Nephron progenitor cell (in vitro differentiated cells): ENCODE data around the gene TNRC6C.
A peak's percentile ranks its signal among the peaks of the same experiment; 100 is the strongest.
"Not testable (repeated sequence)": the region's sequence is repeated elsewhere in the genome, so short reads cannot be mapped to it uniquely, and the experiment has no call there.

Source experiments
- DNase-seq: peaks from one replicate; pipeline ENCODE4 v3.0.0; 2021
- H3K27ac Mint-ChIP-seq: 2 replicates; pipeline ENCODE4 v1.8.0; 2021; ENCODE audit warnings: mild to moderate bottlenecking, moderate library complexity, mixed read lengths
- H3K27me3 Mint-ChIP-seq: 2 replicates; pipeline ENCODE4 v1.8.0; 2021; ENCODE audit warnings: mild to moderate bottlenecking, low read depth, mixed read lengths; ENCODE audit not compliant: poor library complexity
- H3K36me3 Mint-ChIP-seq: 2 replicates; pipeline ENCODE4 v1.8.0; 2021; ENCODE audit warnings: low read depth, mixed read lengths
- H3K4me1 Mint-ChIP-seq: 2 replicates; pipeline ENCODE4 v1.8.0; 2021; ENCODE audit warnings: mixed read lengths
- H3K4me3 Mint-ChIP-seq: 2 replicates; pipeline ENCODE4 v1.8.0; 2021; ENCODE audit warnings: mild to moderate bottlenecking, moderate library complexity, mixed read lengths
- H3K9me3 Mint-ChIP-seq: 2 replicates; pipeline ENCODE4 v1.8.0; 2021; ENCODE audit warnings: mild to moderate bottlenecking, moderate library complexity, mixed read lengths
- TF ChIP-seq, protein P1 (sequence below): fragments of 200-600 bp; sonication (generic); IDR thresholded peaks from 2 replicates; pipeline ENCODE4 v1.5.0; 2021; ENCODE audit warnings: antibody characterized with exemption

TNRC6C gene

GRCh38 chr17:78064708-78065107 lies 106.2 kb downstream of the TNRC6C start:
- Mint-ChIP-seq H3K27me3 (no peaks in the 10 kb centered on the region), H3K9me3 (no peaks in the 10 kb centered on the region), H3K4me1 (no peaks in the 10 kb centered on the region), H3K27ac (no peak overlapping the region), H3K4me3 (no peak overlapping the region), H3K36me3 (peaks cover 21% of the 10 kb centered on the region)
- TF ChIP-seq, protein P1, sequence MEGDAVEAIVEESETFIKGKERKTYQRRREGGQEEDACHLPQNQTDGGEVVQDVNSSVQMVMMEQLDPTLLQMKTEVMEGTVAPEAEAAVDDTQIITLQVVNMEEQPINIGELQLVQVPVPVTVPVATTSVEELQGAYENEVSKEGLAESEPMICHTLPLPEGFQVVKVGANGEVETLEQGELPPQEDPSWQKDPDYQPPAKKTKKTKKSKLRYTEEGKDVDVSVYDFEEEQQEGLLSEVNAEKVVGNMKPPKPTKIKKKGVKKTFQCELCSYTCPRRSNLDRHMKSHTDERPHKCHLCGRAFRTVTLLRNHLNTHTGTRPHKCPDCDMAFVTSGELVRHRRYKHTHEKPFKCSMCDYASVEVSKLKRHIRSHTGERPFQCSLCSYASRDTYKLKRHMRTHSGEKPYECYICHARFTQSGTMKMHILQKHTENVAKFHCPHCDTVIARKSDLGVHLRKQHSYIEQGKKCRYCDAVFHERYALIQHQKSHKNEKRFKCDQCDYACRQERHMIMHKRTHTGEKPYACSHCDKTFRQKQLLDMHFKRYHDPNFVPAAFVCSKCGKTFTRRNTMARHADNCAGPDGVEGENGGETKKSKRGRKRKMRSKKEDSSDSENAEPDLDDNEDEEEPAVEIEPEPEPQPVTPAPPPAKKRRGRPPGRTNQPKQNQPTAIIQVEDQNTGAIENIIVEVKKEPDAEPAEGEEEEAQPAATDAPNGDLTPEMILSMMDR = no peak
- DNase-seq = no peak

DNA sequence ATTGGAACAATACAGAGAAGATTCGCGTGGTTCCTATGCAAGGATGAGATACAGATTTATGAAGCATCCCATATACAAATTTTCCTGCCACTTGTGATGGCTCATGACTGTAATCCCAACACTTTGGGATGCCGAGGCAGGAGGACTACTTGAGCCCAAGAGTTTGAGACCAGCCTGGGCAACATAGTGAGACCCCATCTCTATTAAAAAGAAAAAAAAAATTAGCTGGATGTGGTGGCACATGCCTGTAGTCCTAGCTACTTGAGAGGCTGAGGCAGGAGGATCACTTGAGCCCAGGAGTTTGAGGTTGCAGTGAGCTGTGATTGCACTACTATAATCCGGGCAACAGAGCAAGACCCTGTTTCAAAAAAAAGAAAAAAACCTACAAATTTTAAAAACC lies 108.5 kb downstream of the TNRC6C start:
- H3K9me3 Mint-ChIP-seq = not testable (repeated sequence)

GRCh38 chr17:78069695-78070094 lies 111.2 kb downstream of the TNRC6C start:
- no peak overlapping the region for H3K27ac Mint-ChIP-seq

More for the DNA sequence above, 108.5 kb downstream of the TNRC6C start:
- DNase-seq, H3K27ac Mint-ChIP-seq, H3K4me3 Mint-ChIP-seq, H3K4me1 Mint-ChIP-seq, H3K27me3 Mint-ChIP-seq: not testable (repeated sequence)
- H3K36me3 Mint-ChIP-seq = peaks cover 42% of the 10 kb centered on the region

DNA sequence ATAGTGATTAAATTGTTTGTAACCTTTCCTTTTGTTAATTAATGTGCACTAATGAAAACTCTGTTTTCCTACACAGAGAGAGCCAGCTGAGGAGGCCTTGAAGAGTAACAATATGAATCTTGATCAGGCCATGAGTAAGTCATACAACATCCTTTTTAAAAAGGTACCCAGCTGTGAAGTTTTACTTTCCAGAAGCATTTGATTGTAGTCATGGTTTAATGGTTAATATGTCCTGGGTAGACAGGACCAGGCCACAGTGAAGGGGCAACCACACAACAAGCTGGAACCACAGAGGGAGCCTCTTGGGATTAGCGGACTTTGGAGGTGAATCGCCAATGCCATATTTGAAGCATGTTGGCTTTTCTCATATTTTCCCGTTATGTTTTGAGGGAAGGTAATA lies 114.5 kb downstream of the TNRC6C start:
- TF ChIP-seq, protein P1 = no peak
- Mint-ChIP-seq H3K27ac (no peak overlapping the region), H3K4me1 (no peaks in the 10 kb centered on the region), H3K4me3 (no peak overlapping the region), H3K9me3 (no peaks in the 10 kb centered on the region), H3K36me3 (peaks cover 79% of the 10 kb centered on the region), H3K27me3 (no peaks in the 10 kb centered on the region)
- no peak for DNase-seq

More at GRCh38 chr17:78069695-78070094, 111.2 kb downstream of the TNRC6C start:
- H3K9me3 Mint-ChIP-seq = no peaks in the 10 kb centered on the region
- H3K4me1 Mint-ChIP-seq = no peaks in the 10 kb centered on the region
- no peak for DNase-seq
- TF ChIP-seq, protein P1 = no peak
- peaks cover 70% of the 10 kb centered on the region for H3K36me3 Mint-ChIP-seq
- no peak overlapping the region for H3K4me3 Mint-ChIP-seq
- no peaks in the 10 kb centered on the region for H3K27me3 Mint-ChIP-seq

DNA sequence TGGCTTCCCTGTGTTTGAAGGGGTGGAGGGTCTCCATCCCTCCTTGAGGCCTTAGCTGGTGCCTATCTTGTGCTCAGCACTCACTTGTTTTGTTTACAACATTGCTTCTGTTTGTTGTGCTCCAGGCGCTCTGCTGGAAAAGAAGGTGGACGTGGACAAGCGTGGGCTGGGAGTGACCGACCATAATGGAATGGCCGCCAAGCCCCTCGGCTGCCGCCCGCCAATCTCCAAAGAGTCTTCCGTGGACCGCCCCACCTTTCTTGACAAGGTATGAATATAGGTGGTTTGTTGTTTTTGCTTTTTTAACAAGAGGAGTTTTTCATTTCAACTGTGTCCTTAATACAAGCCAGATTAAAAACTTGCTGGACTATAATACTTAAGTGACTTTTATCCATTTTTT lies 116.5 kb downstream of the TNRC6C start:
- no peak overlapping the region for H3K4me3 Mint-ChIP-seq

DNA sequence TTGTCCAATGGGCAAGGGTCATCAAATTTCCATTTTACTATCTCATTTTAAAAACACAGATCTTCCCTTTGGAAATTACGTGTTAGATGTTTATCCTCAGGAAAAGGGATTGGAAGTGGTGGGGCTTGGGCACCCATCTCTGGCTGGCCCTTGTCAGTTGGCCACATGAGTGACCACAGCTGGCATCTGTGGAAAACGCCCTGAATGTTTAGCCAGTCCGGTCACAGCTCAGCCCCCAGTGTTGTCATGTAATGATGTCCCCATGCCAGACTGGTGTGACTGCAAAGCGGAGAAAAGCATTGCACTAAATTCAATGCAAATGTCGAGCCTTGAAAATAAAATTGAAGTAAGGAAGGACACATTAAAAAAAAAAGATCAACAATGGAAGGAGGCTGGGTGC lies 117.0 kb downstream of the TNRC6C start:
- Mint-ChIP-seq H3K4me1 (no peaks in the 10 kb centered on the region), H3K27me3 (no peaks in the 10 kb centered on the region), H3K9me3 (no peaks in the 10 kb centered on the region), H3K27ac (no peak overlapping the region), H3K4me3 (no peak overlapping the region), H3K36me3 (peaks cover 89% of the 10 kb centered on the region)
- TF ChIP-seq, protein P1 = no peak
- no peak for DNase-seq

More for the DNA sequence above, 116.5 kb downstream of the TNRC6C start:
- Mint-ChIP-seq H3K4me1 (no peaks in the 10 kb centered on the region), H3K27me3 (no peaks in the 10 kb centered on the region), H3K36me3 (peaks cover 89% of the 10 kb centered on the region), H3K9me3 (no peaks in the 10 kb centered on the region), H3K27ac (peak overlapping the region; percentile 74)
- TF ChIP-seq, protein P1 = no peak
- DNase-seq = no peak
